KOPT-K1 (cell line): ENCODE results near the gene ZNF277.
"Not testable (repeated sequence)": the region's sequence is repeated elsewhere in the genome, so short reads cannot be mapped to it uniquely, and the experiment has no call there.

Source experiments
- H3K27ac ChIP-seq: fragments of 200-600 bp; sonication (generic); 2 replicates; pipeline ENCODE4 v1.5.1; 2016; ENCODE audit warnings: antibody characterized with exemption, mild to moderate bottlenecking, low read depth, low read length; ENCODE audit not compliant: poor library complexity, severe bottlenecking
- H3K36me3 ChIP-seq: fragments of 200-600 bp; sonication (generic); 2 replicates; pipeline ENCODE4 v1.5.1; 2017; ENCODE audit warnings: antibody characterized with exemption, mild to moderate bottlenecking, low read length, moderate library complexity; ENCODE audit not compliant: insufficient read depth
- H3K9me3 ChIP-seq: fragments of 200-600 bp; sonication (generic); 2 replicates; pipeline ENCODE4 v1.5.1; 2017; ENCODE audit warnings: antibody characterized with exemption, low read length, mild to moderate bottlenecking; ENCODE audit not compliant: insufficient read depth, poor library complexity, severe bottlenecking

Gene ZNF277

DNA sequence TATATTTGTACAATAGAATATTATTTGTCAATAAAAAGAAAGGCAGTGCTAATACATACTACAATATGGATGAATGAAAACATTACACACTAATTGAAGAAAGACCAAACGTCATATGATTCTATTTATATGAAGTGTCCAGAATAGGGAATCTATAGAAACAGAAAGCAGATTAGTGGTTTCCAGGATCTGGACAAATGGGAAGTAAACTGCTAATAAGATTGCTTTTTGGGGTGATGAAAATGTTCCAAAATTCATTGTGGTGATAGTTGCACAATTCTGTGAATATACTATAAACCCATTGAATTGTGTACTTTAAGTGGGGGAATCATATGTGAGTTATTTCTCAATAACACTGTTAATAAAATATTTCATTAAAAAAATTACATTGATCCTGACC, 165.6 kb downstream of the ZNF277 start:
- no peak overlapping the region for H3K27ac ChIP-seq
- H3K9me3 ChIP-seq: no peaks in the 10 kb centered on the region
- no peaks in the 10 kb centered on the region for H3K36me3 ChIP-seq

DNA sequence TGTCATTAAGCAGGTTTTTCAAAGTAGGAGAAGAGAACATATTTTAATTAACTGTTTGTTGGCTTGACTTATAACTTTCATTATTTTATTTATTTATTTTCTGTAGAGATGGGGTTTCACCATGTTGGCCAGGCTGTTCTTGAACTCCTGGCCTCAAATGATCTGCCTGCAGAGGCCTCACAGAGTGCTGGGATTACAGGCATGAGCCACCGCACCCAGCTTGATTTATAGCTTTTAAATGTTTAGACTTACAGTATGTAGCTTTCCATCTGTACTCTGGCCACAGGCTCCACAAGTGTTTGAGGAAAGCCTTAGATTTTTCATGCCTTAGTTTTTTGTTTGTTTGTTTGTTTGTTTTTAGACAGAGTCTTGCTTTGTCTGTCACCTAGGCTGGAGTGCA, 171.1 kb downstream of the ZNF277 start:
- H3K36me3 ChIP-seq: no peaks in the 10 kb centered on the region
- no peak overlapping the region for H3K27ac ChIP-seq
- H3K9me3 ChIP-seq: no peaks in the 10 kb centered on the region

DNA sequence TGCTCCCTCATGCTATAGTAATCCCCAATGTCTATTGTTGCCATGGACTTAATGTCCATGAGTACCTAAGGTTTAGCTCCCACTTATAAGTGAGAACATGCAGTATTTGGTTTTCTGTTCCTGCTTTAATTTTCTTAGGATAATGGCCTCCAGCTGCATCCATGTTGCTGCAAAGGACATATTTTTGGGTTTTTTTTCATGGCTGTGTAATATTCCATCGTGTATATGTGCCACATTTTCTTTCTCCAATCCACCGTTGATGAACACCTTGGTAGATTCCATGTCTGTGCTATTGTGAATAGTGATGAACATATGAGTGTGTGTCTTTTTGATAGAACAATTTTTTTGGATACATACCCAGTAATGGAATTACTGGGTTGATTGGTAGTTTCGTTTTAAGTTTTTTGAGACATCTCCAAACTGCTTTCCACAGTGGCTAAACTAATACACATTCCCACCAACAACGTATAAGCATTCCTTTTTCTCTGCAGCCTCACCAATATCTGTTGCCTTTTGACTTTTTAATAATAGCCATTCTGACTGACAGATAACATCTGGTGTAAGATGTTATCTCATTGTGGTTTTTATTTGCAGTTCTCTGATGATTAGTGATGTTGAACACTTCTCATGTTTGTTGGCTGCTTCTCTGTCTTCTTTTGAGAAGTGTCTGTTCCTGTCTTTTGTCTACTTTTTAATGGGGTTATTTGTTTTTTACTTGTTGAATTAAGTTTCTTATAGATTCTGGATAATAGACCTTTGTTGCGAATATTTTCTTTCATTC, 175.0 kb downstream of the ZNF277 start:
- H3K36me3 ChIP-seq: no peaks in the 10 kb centered on the region
- H3K9me3 ChIP-seq: no peaks in the 10 kb centered on the region
- no peak overlapping the region for H3K27ac ChIP-seq

DNA sequence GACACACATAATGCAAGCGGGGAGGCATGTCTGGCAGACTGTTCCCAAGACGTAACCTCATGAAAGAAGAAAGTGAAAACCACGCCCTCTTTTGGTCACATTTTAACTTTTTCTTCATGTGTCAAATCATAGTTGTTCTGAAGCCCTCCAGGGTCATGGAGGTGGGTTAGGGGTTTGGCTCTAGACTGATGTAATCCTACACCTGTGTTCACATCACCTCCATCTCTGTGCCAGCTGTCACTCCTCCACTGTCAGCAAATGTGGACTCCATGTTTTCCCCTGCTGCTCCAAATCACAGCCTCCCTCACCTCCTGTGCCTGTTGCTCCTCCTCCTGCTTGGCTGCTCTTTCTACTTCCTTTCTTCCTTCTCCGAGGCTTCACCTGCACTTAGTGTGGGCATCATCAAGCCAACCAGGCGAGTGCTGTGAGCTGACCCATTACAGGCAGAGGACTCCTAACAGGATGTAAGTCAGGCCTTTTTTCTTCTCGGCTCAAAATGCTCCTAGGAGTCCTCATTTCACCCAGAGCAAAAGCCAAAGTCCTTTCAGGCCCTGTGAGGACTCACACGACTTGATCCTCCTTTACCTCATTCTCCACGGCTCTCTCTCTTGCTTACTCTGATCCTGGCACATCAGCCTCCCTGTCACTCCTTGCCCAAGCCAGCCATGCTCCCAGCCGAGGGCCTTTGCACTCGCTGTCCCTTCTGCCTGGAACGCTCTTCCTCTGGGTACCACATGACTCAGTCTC, 177.3 kb downstream of the ZNF277 start:
- H3K9me3 ChIP-seq: no peaks in the 10 kb centered on the region
- H3K36me3 ChIP-seq: no peaks in the 10 kb centered on the region
- H3K27ac ChIP-seq: no peak overlapping the region

DNA sequence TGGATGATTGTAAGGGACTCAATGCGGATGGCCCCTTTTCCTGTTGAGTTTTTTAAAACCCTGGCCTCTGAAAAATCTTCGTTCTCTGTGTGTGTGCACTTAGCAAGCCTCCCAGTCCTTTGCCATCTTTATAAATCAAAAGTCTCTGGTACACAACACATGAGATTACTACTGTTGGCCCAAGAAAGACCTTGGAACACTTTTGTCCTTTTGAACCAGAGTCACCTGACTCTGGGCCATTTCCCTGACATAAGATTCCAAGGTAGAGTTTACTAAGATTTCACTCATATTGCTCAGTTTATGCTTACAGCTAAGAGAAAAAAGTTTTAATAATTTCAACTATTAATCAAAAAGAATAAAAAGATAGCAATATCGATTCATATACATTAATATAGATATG, 179.0 kb downstream of the ZNF277 start:
- Histone ChIP-seq H3K9me3 (no peaks in the 10 kb centered on the region), H3K27ac (no peak overlapping the region)

DNA sequence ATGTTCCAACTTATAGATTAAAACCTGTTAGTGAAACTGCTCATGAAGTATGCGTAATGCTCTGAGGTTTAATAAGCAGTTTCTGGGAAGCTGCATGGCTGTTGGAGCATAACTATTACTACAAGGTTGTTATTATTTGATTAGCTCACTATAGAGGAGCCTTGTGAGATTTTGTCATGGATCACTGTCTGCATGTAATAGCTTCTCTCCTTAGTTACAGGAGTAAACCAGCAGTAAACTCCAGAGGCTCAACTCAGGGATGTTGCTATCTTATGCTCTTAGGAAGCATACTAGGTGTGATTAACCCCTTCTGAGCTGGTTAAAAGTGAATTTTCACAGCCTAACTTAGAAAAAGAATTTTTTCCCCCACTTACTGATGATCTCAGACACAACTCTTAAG, 180.1 kb downstream of the ZNF277 start:
- Histone ChIP-seq H3K27ac (no peak overlapping the region), H3K9me3 (no peaks in the 10 kb centered on the region), H3K36me3 (no peaks in the 10 kb centered on the region)

More for the DNA sequence above, 179.0 kb downstream of the ZNF277 start:
- no peaks in the 10 kb centered on the region for H3K36me3 ChIP-seq

DNA sequence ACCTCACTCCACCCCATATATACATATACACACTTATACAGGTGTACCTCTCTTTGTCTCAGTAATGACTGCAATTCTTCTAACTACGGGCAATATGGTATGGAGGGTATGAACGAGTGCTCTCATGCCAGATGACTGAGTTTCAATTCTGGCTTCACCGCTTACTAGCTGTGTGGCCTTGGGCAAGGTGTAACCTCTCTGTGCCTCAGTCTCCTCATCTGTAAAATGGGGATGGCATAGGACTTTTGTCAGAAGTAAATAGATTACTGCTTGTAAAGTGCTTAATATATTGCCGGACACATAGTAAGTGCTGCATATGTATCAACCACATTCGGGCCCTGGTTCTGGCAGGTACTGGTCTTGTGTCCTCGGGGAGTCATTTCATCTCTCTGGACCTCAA, 183.7 kb downstream of the ZNF277 start:
- no peaks in the 10 kb centered on the region for H3K36me3 ChIP-seq
- H3K27ac ChIP-seq: no peak overlapping the region
- no peaks in the 10 kb centered on the region for H3K9me3 ChIP-seq

DNA sequence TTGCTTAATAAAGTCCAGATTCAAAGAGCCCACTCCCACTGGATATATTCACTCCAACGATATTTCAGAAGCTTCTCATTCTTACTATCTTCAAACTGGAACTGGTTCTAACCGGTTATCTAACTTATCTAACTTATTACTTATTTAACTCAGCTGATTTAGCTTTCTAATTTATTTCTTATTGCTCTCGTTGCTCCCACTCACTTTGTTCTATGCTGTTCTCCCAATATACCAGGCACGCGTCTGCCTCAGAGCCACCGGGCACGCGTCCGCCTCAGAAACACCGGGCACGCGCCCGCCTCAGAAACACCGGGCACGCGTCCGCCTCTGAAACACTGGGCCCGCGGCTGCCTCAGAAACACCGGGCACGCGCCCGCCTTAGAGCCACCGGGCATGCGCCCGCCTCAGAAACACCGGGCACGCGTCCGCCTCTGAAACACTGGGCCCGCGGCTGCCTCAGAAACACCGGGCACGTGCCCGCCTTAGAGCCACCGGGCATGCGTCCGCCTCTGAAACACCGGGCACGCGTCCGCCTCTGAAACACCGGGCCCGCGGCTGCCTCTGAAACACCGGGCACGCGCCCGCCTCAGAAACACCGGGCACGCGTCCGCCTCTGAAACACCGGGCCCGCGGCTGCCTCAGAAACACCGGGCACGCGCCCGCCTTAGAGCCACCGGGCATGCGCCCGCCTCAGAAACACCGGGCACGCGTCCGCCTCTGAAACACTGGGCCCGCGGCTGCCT, 184.8 kb downstream of the ZNF277 start:
- peak overlapping the region; percentile 60 for H3K27ac ChIP-seq
- H3K9me3 ChIP-seq, H3K36me3 ChIP-seq: not testable (repeated sequence)

DNA sequence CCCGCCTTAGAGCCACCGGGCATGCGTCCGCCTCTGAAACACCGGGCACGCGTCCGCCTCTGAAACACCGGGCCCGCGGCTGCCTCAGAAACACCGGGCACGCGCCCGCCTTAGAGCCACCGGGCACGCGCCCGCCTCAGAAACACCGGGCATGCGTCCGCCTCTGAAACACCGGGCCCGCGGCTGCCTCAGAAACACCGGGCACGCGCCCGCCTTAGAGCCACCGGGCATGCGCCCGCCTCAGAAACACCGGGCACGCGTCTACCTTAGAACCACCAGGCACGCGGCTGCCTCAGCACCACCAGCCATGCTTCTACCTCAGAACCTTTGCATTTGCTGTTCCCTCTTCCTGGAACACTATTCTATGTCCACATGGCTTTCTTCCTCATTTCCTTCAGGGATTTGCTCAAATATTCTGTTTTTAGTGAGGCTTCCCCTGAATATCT, 185.4 kb downstream of the ZNF277 start:
- H3K36me3 ChIP-seq, H3K9me3 ChIP-seq: not testable (repeated sequence)
- peak overlapping the region; percentile 60 for H3K27ac ChIP-seq
